Posterior cingulate gyrus (tissue), 11 donors: Measurements from ENCODE around the gene IGFL3.
"Not testable (repeated sequence)": the region's sequence is repeated elsewhere in the genome, so short reads cannot be mapped to it uniquely, and the experiment has no call there.

Source experiments
- DNase-seq, 10 donors: peaks; one replicate each; pipeline versions ENCODE4 v3.0.0 to v3.0.0-alpha.2; 2020 to 2021; ENCODE audit warnings: mixed read lengths in 3 of 10
- intact Hi-C: fragments of 100-400 bp; cut with DNase I; formaldehyde crosslinking; loops from one replicate; pipeline ENCODE4 v1.15.1; 2023

Gene IGFL3

GRCh38 chr19:46126086-46126580 lies 1.6 kb upstream of the IGFL3 start:
- intact Hi-C loops = no loop called here
- DNase-seq = no peak

GRCh38 chr19:46125447-46125846 lies 959 bp upstream of the IGFL3 start:
- intact Hi-C loops = no loop called here
- DNase-seq = no peak

GRCh38 chr19:46118136-46118535 lies 6.4 kb downstream of the IGFL3 start:
- no peak for DNase-seq
- intact Hi-C loops = no loop called here

- DNase-seq = no peak
- intact Hi-C loops = no loop called here
Measured at GRCh38 chr19:46116121-46116520, 8.4 kb downstream of the IGFL3 start.

- intact Hi-C loops = no loop called here
- no peak for DNase-seq
Measured at GRCh38 chr19:46115396-46116106, 8.9 kb downstream of the IGFL3 start.

GRCh38 chr19:46113726-46114125 lies 10.8 kb downstream of the IGFL3 start:
- intact Hi-C loops = no loop called here
- no peak for DNase-seq

- DNase-seq = no peak
- intact Hi-C loops = no loop called here
Measured at GRCh38 chr19:46112527-46112926, 12.0 kb downstream of the IGFL3 start.

- no peak for DNase-seq
- intact Hi-C loops = no loop called here
Measured at GRCh38 chr19:46111376-46111775, 13.1 kb downstream of the IGFL3 start.

GRCh38 chr19:46109876-46110275 lies 14.6 kb downstream of the IGFL3 start:
- intact Hi-C loops = no loop called here
- no peak for DNase-seq

GRCh38 chr19:46107371-46107770 lies 17.1 kb downstream of the IGFL3 start:
- DNase-seq = peak in 2 of 10 donors; percentile 15 to 68
- intact Hi-C loops = no loop called here

- intact Hi-C loops, DNase-seq: not testable (repeated sequence)
Measured at GRCh38 chr19:46102333-46102732, 22.2 kb downstream of the IGFL3 start.

GRCh38 chr19:46101293-46101692 lies 23.2 kb downstream of the IGFL3 start:
- intact Hi-C loops = no loop called here
- peak in 1 of 10 donors; percentile 62 for DNase-seq

- DNase-seq = no peak
- intact Hi-C loops = no loop called here
Measured at GRCh38 chr19:46100344-46100743, 24.1 kb downstream of the IGFL3 start.

GRCh38 chr19:46090444-46090843 lies 34.0 kb downstream of the IGFL3 start:
- intact Hi-C loops = no loop called here
- peak in 1 of 10 donors; percentile 11 for DNase-seq

GRCh38 chr19:46089432-46089831 lies 35.1 kb downstream of the IGFL3 start:
- intact Hi-C loops = no loop called here
- no peak for DNase-seq

GRCh38 chr19:46088101-46088500 lies 36.4 kb downstream of the IGFL3 start:
- intact Hi-C loops = no loop called here
- DNase-seq = no peak

- intact Hi-C loops = no loop called here
- DNase-seq = no peak
Measured at GRCh38 chr19:46085888-46086287, 38.6 kb downstream of the IGFL3 start.

- intact Hi-C loops = loop anchor here (2.0 kb wide), 1 partner anchor 106 kb away; no protein-coding TSS in a partner anchor
- DNase-seq = no peak
Measured at GRCh38 chr19:46082728-46083050, 41.8 kb downstream of the IGFL3 start.

GRCh38 chr19:46081928-46082727 lies 42.4 kb downstream of the IGFL3 start:
- intact Hi-C loops = loop anchor here (2.0 kb wide), 1 partner anchor 107 kb away; no protein-coding TSS in a partner anchor
- no peak for DNase-seq

- no peak for DNase-seq
- intact Hi-C loops = no loop called here
Measured at GRCh38 chr19:46080561-46080960, 43.9 kb downstream of the IGFL3 start.

GRCh38 chr19:46079576-46079975 lies 44.9 kb downstream of the IGFL3 start:
- no peak for DNase-seq
- intact Hi-C loops = loop anchor here (10.0 kb wide), 1 partner anchor 175 kb away; the partner anchor contains the start of gene MYPOP
